ENCODE results near the gene PDP2. TPM values are rescaled to one million over a fixed set of nuclear protein-coding genes. Genes with fewer than 3 reads are reported as not detected.

Gene PDP2
- total RNA-seq, 2 donors from 2014 or later = 28.0 to 35.0 TPM

DNA sequence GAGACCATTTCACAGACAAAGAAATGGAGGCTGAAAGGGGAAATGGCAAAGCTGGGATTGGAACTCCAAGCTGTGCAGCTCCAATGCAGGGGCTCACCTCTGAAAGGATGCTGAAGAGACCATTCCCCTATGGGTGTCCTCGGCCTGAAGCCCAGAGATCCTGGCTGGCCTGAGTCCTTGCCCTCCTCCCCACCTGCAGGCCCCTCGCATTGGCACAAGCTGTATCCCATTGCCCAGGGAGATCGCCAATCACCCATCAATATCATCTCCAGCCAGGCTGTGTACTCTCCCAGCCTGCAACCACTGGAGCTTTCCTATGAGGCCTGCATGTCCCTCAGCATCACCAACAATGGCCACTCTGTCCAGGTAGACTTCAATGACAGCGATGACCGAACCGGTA is 33.5 kb upstream of the PDP2 start:
- Mint-ChIP-seq H3K36me3 (no peaks in the 10 kb centered on the region), H3K4me3 (no peak overlapping the region)
- DNase-seq (ENCODE audit: low spot score) = no peak

DNA sequence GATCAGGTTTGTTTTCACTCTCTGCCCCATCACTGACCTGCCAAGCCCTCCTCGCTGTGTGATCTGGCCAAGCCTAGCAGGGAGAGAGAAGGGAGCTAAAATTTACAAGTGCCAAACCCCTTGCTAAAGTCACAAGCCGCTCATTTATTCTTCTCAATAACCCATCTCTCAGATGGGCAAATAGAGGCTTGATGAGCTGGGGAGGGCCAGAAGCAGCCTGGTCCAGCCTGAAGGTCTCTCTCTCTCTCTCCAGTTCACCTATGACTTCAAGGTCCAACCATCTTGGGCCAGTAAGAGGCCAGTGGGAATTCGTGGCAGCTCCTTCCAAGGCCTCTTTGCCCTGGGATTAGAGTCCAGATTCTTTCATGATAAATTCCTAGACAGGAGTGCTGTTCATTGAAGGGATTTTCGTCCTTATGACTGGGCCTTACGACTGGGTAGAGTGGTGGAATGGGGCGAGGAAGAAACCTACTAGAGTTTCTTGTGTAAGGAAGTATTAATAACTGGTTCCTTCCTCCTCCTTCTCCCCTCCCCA is 32.7 kb upstream of the PDP2 start:
- no peaks in the 10 kb centered on the region for H3K9me3 Mint-ChIP-seq
- H3K27ac Mint-ChIP-seq = no peak overlapping the region
- DNase-seq (ENCODE audit: low spot score) (no peak), ATAC-seq (no peak)
- peaks cover 23 to 25% of the 10 kb centered on the region in 2 donors for H3K27me3 Mint-ChIP-seq
- no peak overlapping the region for H3K4me3 Mint-ChIP-seq
- H3K4me1 Mint-ChIP-seq (ENCODE audit: low read depth in 2 of 2) = peaks cover 4 to 6% of the 10 kb centered on the region in 2 donors
- no peaks in the 10 kb centered on the region for H3K36me3 Mint-ChIP-seq

More for the DNA sequence above, 33.5 kb upstream of the PDP2 start:
- no peak for ATAC-seq
- no peak overlapping the region for H3K27ac Mint-ChIP-seq
- no peaks in the 10 kb centered on the region for H3K9me3 Mint-ChIP-seq
- peaks cover 4 to 6% of the 10 kb centered on the region in 2 donors for H3K4me1 Mint-ChIP-seq (ENCODE audit: low read depth in 2 of 2)
- peaks cover 23 to 28% of the 10 kb centered on the region in 2 donors for H3K27me3 Mint-ChIP-seq

DNA sequence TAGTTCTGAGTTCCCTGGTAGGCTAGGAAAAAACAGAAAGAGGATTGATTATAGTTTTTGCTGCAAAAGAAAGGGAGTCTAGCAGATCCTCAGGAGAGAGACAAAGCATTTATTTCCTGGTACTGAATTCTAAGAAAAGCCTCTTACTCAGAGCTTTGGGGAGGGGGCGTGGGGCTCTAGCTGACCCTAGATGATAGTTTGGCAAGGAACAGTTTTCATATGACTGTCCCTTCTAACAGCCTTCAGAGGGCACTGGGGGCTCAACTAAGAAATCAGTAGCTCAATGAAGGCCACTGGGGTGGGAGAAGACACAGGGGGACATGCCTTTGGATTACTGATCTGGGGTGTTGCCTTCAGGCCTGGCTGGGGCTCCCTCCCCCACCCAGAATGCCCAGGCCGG is 32.1 kb upstream of the PDP2 start:
- Mint-ChIP-seq H3K9me3 (no peaks in the 10 kb centered on the region), H3K27me3 (peaks cover 21 to 23% of the 10 kb centered on the region in 2 donors), H3K27ac (no peak overlapping the region), H3K4me1 (ENCODE audit: low read depth in 2 of 2) (peaks cover 4 to 6% of the 10 kb centered on the region in 2 donors), H3K4me3 (no peak overlapping the region), H3K36me3 (no peaks in the 10 kb centered on the region)
- ATAC-seq (no peak), DNase-seq (ENCODE audit: low spot score) (no peak)

DNA sequence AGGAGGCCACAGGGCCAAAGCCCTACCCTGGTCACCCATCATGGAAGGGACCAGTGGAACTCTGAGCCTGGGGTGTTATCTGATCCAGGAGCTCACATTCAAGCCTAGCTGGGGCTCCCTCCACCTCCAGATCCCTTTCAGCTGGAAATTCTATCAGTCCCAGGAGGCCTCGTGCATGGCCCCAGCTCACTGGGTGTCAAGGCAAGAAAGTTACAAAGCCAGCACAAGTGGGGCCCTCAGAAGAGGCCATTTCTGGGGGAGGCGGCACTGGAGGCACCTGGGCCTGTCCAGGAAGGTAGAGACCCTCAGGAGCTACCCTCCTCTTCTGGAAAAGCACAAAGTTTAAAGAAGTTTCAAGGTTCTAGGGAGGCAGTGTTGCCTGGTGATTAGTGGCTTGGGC is 31.3 kb upstream of the PDP2 start:
- DNase-seq (ENCODE audit: low spot score) = no peak
- Mint-ChIP-seq H3K4me3 (no peak overlapping the region), H3K27ac (no peak overlapping the region), H3K27me3 (peaks cover 12 to 14% of the 10 kb centered on the region in 2 donors), H3K36me3 (no peaks in the 10 kb centered on the region), H3K4me1 (ENCODE audit: low read depth in 2 of 2) (peaks cover 3 to 4% of the 10 kb centered on the region in 2 donors), H3K9me3 (no peaks in the 10 kb centered on the region)
- ATAC-seq = no peak

DNA sequence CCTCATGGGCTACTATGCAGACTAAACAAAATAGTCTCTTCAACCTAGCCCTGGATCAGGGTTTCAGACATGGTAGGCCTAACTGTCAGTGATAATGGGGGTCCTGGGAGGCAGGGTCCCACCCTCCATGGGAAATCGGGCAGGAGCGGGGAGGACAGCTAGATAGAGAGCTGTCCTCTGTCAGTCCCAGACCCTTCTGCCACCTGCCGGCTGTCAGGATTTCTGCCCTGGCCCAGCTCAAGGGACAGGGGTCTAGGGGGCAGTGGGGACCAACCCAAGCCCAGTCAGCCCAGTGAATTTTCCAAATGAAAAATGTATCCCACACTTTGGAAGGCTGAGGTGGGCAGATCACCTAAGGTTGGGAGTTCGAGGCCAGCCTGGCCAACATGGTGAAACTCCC is 30.8 kb upstream of the PDP2 start:
- Mint-ChIP-seq H3K27ac (no peak overlapping the region), H3K9me3 (no peaks in the 10 kb centered on the region), H3K27me3 (peaks cover 12 to 14% of the 10 kb centered on the region in 2 donors), H3K4me3 (no peak overlapping the region), H3K36me3 (no peaks in the 10 kb centered on the region), H3K4me1 (ENCODE audit: low read depth in 2 of 2) (peaks cover 2 to 4% of the 10 kb centered on the region in 2 donors)
- ATAC-seq (no peak), DNase-seq (ENCODE audit: low spot score) (no peak)

DNA sequence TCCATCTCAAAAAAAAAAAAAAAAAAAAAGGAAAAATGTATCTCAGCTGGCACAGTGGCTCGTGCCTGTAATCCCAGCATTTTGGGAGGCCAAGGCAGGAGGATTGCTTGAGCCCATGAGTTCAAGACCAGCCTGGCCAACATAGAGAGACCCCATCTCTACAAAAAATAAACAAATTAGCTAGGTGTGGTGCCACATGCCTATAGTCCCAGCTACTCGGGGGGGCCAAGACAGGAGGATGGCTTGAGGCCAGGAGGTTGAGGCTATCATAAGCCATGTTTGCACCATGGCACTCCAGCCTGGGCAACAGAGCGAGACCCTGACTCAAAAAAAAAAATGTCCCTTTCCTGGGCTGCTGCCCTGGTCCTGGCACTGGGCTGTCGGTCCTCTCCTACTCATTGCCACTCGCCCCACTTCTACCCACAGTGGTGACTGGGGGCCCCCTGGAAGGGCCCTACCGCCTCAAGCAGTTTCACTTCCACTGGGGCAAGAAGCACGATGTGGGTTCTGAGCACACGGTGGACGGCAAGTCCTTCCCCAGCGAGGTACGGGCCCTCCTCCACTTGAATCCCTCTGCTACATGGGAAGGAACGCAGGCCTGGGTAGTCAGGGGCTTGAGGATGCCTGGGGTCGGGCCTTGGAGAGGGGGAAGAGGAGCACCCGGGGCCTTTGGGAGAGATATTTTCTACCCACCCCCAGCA is 30.1 kb upstream of the PDP2 start:
- no peak for ATAC-seq
- Mint-ChIP-seq H3K27me3 (peaks cover 11 to 12% of the 10 kb centered on the region in 2 donors), H3K9me3 (no peaks in the 10 kb centered on the region), H3K4me3 (no peak overlapping the region), H3K27ac (no peak overlapping the region), H3K4me1 (ENCODE audit: low read depth in 2 of 2) (peaks cover 2 to 4% of the 10 kb centered on the region in 2 donors), H3K36me3 (no peaks in the 10 kb centered on the region)
- DNase-seq (ENCODE audit: low spot score) = no peak

DNA sequence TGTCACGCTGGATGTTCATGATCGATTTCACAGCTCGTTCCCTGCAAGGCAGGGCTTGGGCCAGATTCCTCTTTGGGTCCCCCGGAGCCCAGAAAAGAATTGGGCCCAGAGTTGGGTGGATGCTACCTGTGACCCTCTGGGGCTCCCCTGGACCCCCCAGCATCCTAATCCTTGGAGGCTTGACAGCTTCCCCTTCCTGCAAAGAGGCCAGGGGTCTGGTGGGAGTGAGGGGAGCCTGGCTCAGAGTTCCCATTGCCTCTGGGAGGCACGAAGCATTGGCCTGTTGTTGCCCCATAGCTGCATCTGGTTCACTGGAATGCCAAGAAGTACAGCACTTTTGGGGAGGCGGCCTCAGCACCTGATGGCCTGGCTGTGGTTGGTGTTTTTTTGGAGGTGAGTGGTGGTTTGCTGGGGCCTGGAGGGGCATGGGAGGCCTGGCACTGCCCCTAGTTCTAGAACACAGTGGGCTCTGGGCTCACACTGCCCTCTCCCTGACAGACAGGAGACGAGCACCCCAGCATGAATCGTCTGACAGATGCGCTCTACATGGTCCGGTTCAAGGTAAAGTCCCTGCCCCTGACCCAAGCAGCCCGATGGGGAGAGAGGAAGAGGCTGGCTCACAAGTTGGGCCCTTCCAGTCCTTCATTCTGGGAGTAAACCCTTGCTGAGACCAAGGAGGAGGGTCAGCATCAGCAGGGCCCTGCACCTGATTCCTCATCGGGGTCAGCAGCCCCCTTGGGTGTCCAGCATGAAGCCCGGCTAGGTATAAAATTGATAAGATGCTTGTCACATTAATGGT is 28.9 kb upstream of the PDP2 start:
- Mint-ChIP-seq H3K4me3 (no peak overlapping the region), H3K4me1 (ENCODE audit: low read depth in 2 of 2) (peaks cover 2 to 4% of the 10 kb centered on the region in 2 donors), H3K27me3 (peaks cover 1 to 2% of the 10 kb centered on the region in 2 donors), H3K36me3 (no peaks in the 10 kb centered on the region), H3K9me3 (no peaks in the 10 kb centered on the region), H3K27ac (no peak overlapping the region)
- DNase-seq (ENCODE audit: low spot score) (no peak), ATAC-seq (no peak)

DNA sequence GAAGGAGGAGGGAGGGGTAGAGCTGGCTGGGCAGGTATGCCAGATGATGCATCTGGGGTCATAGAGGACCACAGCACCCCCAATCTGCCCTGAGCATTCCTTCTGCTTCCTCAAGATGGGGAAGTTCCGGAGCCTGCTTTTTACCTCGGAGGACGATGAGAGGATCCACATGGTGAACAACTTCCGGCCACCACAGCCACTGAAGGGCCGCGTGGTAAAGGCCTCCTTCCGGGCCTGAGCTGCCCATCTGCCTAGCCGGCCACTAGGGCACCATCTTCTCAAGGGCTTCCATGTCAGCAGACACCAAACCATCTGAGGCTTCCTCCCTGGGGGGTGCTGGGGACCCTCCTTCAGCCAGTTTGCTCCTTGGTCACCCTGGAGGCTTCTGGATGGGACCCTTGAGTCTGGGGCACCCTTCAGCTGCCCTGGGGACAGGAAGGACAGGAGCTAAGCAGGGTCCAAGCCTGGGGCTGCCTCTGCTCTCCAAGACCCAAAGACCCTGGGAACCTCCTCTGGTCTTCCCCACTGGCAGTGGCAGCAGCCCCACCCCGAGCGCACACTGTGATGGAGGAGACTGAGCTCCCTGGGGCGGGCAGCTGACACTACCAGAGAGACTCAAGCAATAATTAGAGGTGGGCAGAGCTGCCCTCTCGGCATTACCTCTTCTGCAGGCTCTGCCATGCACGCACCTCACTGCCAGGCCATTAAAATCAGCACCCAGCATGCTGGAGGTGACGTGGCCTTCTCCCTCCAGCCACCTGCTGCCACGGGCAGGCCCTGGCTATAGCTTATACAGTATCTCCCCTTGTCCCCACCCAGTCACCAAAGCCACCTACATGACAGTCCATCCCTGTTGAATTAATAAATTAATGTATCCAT is 26.8 kb upstream of the PDP2 start:
- Mint-ChIP-seq H3K27me3 (no peaks in the 10 kb centered on the region), H3K4me1 (ENCODE audit: low read depth in 2 of 2) (no peaks in the 10 kb centered on the region), H3K27ac (no peak overlapping the region), H3K4me3 (no peak overlapping the region), H3K36me3 (no peaks in the 10 kb centered on the region), H3K9me3 (no peaks in the 10 kb centered on the region)
- DNase-seq (ENCODE audit: low spot score) (no peak), ATAC-seq (peak; percentile 26 to 34)

DNA sequence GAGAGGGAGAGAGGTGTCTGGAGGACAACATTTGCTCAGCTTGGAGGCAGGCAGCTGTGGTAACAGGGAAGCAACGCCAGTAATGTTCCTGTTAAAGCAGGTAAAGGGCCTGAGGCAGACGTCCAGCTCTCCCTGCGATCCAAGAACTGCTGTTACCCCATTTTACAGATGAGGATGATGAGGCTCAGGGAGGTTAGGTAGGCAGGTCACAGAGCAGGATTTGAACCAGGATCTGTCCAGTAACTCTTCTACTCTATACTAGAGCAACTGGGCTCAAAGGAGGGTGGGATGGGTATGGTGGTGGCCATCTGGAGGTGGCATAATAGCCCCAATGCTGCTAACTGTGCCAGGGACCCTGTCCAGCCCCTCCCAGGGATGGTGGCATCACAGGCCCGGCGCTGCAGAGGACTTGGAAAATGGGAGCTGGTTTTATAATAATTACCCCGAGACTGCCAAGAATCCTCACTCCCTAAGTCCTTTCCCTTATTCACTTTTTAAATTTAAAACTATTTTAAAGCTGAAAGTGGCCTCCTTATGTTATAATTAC is 24.1 kb upstream of the PDP2 start:
- Mint-ChIP-seq H3K4me1 (ENCODE audit: low read depth in 2 of 2) (no peaks in the 10 kb centered on the region), H3K27ac (no peak overlapping the region), H3K9me3 (no peaks in the 10 kb centered on the region), H3K36me3 (no peaks in the 10 kb centered on the region), H3K27me3 (no peaks in the 10 kb centered on the region), H3K4me3 (no peak overlapping the region)
- DNase-seq (ENCODE audit: low spot score) = no peak
- ATAC-seq = no peak

DNA sequence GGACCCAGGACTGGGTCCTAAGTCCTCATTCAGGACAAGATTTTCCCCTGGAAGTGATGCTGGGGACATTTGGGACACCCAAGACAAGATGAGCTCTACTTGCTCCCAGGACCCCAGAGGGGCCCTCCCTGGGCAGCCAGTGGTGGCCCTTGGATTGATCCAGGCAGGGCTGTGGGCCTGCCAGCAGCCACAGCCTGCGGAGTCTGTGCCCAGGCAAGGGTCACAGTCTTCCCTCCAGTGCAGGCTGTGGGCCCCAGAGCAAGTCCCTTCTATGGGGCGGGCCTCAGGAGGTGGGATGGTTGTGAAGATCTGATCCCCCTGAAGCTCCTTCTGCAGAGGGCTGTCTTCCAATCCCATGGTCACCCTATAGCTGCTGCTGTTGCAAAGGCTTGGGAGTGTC is 23.5 kb upstream of the PDP2 start:
- no peak overlapping the region for H3K27ac Mint-ChIP-seq
- H3K4me1 Mint-ChIP-seq (ENCODE audit: low read depth in 2 of 2) = no peaks in the 10 kb centered on the region
- no peak overlapping the region for H3K4me3 Mint-ChIP-seq
- no peaks in the 10 kb centered on the region for H3K36me3 Mint-ChIP-seq
- no peaks in the 10 kb centered on the region for H3K9me3 Mint-ChIP-seq
- DNase-seq (ENCODE audit: low spot score) = no peak
- ATAC-seq = no peak
- H3K27me3 Mint-ChIP-seq = no peaks in the 10 kb centered on the region

DNA sequence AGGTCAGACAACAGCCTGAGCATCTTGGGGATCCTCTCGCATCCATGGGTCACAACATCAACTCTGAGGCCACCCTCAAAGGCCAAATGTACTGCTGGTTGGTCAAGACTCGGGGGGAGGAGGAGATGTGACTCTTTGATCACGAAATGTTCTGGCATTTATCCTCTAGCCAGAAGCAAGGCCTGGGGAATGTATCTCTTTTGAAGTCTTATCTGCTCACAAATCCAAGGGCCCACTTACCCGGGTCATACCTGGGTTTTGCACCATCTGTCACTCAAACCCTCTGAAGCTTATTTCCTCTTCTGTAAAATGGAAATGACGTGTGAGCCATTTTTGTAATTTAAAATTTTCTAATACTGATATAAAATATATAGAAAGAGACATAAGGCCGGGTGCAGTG is 22.9 kb upstream of the PDP2 start:
- H3K27ac Mint-ChIP-seq = no peak overlapping the region
- ATAC-seq (no peak), DNase-seq (ENCODE audit: low spot score) (no peak)
- H3K4me3 Mint-ChIP-seq = no peak overlapping the region
- H3K27me3 Mint-ChIP-seq = no peaks in the 10 kb centered on the region
- H3K9me3 Mint-ChIP-seq = no peaks in the 10 kb centered on the region
- H3K36me3 Mint-ChIP-seq = no peaks in the 10 kb centered on the region
- no peaks in the 10 kb centered on the region for H3K4me1 Mint-ChIP-seq (ENCODE audit: low read depth in 2 of 2)

DNA sequence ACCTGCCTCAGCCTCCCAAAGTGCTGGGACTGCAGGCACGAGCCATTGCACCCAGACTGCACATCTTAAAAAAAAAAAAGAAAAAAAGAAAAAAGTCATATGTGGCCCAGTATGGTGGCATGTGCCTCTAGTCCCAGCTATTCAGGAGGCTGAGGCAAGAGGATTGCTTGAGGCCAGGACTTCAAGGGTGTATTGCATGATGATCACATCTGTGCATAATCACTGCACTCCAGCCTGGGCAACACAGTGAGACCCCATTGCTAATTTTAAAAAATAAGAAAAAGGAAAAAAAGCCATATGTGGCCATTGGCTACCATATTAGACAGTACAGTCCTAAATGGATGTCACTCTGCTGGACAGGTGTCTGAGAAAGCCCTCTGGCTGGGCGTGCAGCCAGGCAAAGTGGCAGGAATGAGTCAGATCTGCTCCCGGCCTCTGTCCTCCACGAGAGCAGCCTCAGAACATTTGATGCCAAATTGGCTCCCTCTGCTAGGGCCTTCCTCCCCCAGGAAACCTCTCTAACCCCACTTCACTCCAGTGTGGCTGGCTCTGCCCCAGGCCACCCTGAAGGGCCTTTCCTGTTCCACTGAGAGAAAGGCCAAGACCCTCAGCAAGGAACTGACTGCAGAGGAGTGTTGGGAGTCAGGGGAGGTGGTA is 21.4 kb upstream of the PDP2 start:
- Mint-ChIP-seq H3K9me3 (no peaks in the 10 kb centered on the region), H3K36me3 (no peaks in the 10 kb centered on the region), H3K27ac (no peak overlapping the region), H3K4me3 (no peak overlapping the region), H3K4me1 (ENCODE audit: low read depth in 2 of 2) (no peaks in the 10 kb centered on the region), H3K27me3 (no peaks in the 10 kb centered on the region)
- ATAC-seq (no peak), DNase-seq (ENCODE audit: low spot score) (no peak)

Data from natural killer cell treated with Interleukin-12 subunit alpha and Interleukin-12 subunit beta and Interleukin-15 and Interleukin-18, amount 100 ng/mL, for 72 hours (primary cell).